ENCODE data around the gene BTBD9. TPM values are rescaled to one million over a fixed set of nuclear protein-coding genes. Genes with fewer than 3 reads are reported as not detected.

BTBD9 gene
- total and polyA plus RNA-seq, 7 experiments from 2014 or later: 12.7 to 58.8 (median 37.8) TPM

DNA sequence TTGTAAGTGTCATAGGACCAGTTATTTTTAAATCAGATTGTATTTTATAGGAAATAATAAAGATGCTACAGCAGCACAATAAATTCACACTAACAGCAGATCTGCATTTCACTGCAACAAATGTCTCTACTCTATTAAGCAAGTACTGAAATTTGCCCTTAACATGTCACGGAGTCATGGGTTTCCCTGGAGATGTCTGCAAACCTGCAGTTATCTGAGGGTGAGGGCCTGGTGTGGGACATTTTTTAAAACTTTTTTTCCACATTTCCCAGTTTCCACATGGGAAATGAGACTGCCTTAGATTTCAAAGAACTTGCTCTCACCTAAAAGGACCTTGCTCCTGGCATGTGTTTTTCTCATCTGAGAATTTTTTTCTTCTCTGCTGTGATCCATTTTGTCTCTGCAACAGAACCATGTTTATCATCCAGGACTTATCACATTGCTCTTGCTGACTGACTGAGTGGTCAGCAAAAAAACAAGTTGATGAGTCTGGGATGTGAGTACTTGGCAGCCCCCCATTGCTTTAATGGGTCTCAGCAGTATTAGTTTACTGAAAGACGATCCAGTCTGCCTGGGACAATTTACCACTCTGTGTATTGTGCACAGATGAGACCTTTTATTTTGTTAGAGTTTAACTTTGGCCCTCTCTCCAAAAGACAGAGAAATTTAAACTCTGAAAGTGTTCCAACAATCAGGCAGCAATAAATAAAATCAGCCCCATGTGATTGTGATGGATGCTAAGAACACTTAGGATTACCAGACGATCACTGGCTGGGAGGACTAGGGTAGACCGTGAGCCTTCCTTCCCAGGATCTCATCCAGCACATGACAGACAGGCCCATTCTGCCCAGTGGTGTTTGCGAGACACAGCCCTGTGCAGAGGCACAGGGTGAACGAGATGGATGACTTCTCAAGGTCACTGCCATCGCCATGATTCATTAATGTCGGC lies 268.8 kb downstream of the BTBD9 start:
- Histone ChIP-seq H3K36me3 (ENCODE audit: control insufficient read depth in 2 of 3, insufficient read depth in 3 of 3, low read length in 3 of 3) (no peaks in the 10 kb centered on the region), H3K4me1 (ENCODE audit: control insufficient read depth in 2 of 2, insufficient read depth in 2 of 2, low read length in 2 of 2) (no peaks in the 10 kb centered on the region), H3K4me3 (ENCODE audit: low read length) (no peak overlapping the region), H3K27ac (ENCODE audit: low read depth, low read length) (no peak overlapping the region), H3K27me3 (ENCODE audit: control insufficient read depth in 2 of 2, insufficient read depth in 2 of 2, low read length in 2 of 2) (no peaks in the 10 kb centered on the region), H3K9me3 (ENCODE audit: control insufficient read depth in 2 of 3, low read length in 3 of 3) (no peaks in the 10 kb centered on the region)
- Mint-ChIP-seq H3K4me1 (peaks cover 0 to 14% (median 9%) of the 10 kb centered on the region in 7 donors), H3K27me3 (no peaks in the 10 kb centered on the region), H3K4me3 (no peak overlapping the region), H3K9me3 (no peaks in the 10 kb centered on the region), H3K27ac (no peak overlapping the region), H3K36me3 (peaks cover 0 to 14% (median 5%) of the 10 kb centered on the region in 5 donors)
- DNase-seq (no peak), ATAC-seq (no peak)
- ChIA-PET POLR2A (no interaction called here), CTCF (no interaction called here)
- intact Hi-C loops (cut with micrococcal nuclease): no loop called here

DNA sequence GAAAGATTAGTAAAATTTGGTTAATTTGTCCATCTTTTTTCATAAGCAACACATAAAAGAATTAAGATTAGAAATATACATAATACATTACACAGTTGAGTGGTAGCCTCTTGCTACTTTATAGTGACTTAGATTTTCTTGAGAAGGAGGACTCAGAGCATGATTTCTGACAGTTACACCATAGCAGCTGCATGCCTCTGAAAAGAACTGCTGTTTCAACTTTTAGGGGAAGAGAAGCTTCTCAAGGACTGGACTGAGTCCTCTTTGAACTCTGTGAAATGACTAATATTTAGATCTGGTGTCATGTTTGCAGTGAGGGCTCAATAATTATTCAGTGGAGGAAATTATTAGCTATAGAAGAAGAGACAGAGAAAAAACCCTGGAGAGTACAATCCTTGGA lies 272.5 kb downstream of the BTBD9 start:
- Mint-ChIP-seq H3K27ac (no peak overlapping the region), H3K4me1 (peaks cover 0 to 9% (median 4%) of the 10 kb centered on the region in 7 donors), H3K36me3 (peaks cover 0 to 25% (median 0%) of the 10 kb centered on the region in 5 donors), H3K4me3 (no peak overlapping the region), H3K27me3 (no peaks in the 10 kb centered on the region), H3K9me3 (no peaks in the 10 kb centered on the region)
- H3K27ac ChIP-seq (ENCODE audit: low read depth, low read length): no peak overlapping the region
- no peak overlapping the region for H3K4me3 ChIP-seq (ENCODE audit: low read length)
- no peaks in the 10 kb centered on the region for H3K36me3 ChIP-seq (ENCODE audit: control insufficient read depth in 2 of 3, insufficient read depth in 3 of 3, low read length in 3 of 3)
- ATAC-seq (no peak), DNase-seq (no peak)
- intact Hi-C loops (cut with micrococcal nuclease): no loop called here
- H3K27me3 ChIP-seq (ENCODE audit: control insufficient read depth in 2 of 2, insufficient read depth in 2 of 2, low read length in 2 of 2): no peaks in the 10 kb centered on the region
- ChIA-PET CTCF (no interaction called here), POLR2A (no interaction called here)
- H3K4me1 ChIP-seq (ENCODE audit: control insufficient read depth in 2 of 2, insufficient read depth in 2 of 2, low read length in 2 of 2): no peaks in the 10 kb centered on the region
- H3K9me3 ChIP-seq (ENCODE audit: control insufficient read depth in 2 of 3, low read length in 3 of 3): no peaks in the 10 kb centered on the region

GRCh38 chr6:38366234-38366633 lies 273.5 kb downstream of the BTBD9 start:
- Histone ChIP-seq H3K27ac (ENCODE audit: low read depth, low read length) (no peak overlapping the region), H3K4me1 (ENCODE audit: control insufficient read depth in 2 of 2, insufficient read depth in 2 of 2, low read length in 2 of 2) (no peaks in the 10 kb centered on the region), H3K36me3 (ENCODE audit: control insufficient read depth in 2 of 3, insufficient read depth in 3 of 3, low read length in 3 of 3) (no peaks in the 10 kb centered on the region), H3K9me3 (ENCODE audit: control insufficient read depth in 2 of 3, low read length in 3 of 3) (no peaks in the 10 kb centered on the region), H3K4me3 (ENCODE audit: low read length) (no peak overlapping the region), H3K27me3 (ENCODE audit: control insufficient read depth in 2 of 2, insufficient read depth in 2 of 2, low read length in 2 of 2) (no peaks in the 10 kb centered on the region)
- ChIA-PET POLR2A (no interaction called here), CTCF (no interaction called here)
- H3K4me1 Mint-ChIP-seq: peaks cover 0 to 9% (median 5%) of the 10 kb centered on the region in 7 donors
- DNase-seq: no peak
- intact Hi-C loops (cut with micrococcal nuclease): no loop called here
- ATAC-seq: no peak
- peaks cover 0 to 29% (median 0%) of the 10 kb centered on the region in 5 donors for H3K36me3 Mint-ChIP-seq
- no peaks in the 10 kb centered on the region for H3K27me3 Mint-ChIP-seq
- H3K4me3 Mint-ChIP-seq: no peak overlapping the region
- no peak overlapping the region for H3K27ac Mint-ChIP-seq
- no peaks in the 10 kb centered on the region for H3K9me3 Mint-ChIP-seq

GRCh38 chr6:38364775-38365174 lies 275.0 kb downstream of the BTBD9 start:
- ATAC-seq: no peak
- intact Hi-C loops (cut with micrococcal nuclease): no loop called here
- Mint-ChIP-seq H3K27ac (no peak overlapping the region), H3K9me3 (peaks cover 0 to 1% (median 0%) of the 10 kb centered on the region in 11 donors), H3K4me1 (peaks cover 0 to 8% (median 4%) of the 10 kb centered on the region in 7 donors), H3K4me3 (no peak overlapping the region), H3K27me3 (no peaks in the 10 kb centered on the region), H3K36me3 (peaks cover 0 to 35% (median 0%) of the 10 kb centered on the region in 5 donors)
- H3K4me1 ChIP-seq (ENCODE audit: control insufficient read depth in 2 of 2, insufficient read depth in 2 of 2, low read length in 2 of 2): no peaks in the 10 kb centered on the region
- DNase-seq: no peak
- no peaks in the 10 kb centered on the region for H3K9me3 ChIP-seq (ENCODE audit: control insufficient read depth in 2 of 3, low read length in 3 of 3)
- no peaks in the 10 kb centered on the region for H3K36me3 ChIP-seq (ENCODE audit: control insufficient read depth in 2 of 3, insufficient read depth in 3 of 3, low read length in 3 of 3)
- H3K27ac ChIP-seq (ENCODE audit: low read depth, low read length): no peak overlapping the region
- H3K4me3 ChIP-seq (ENCODE audit: low read length): no peak overlapping the region
- ChIA-PET POLR2A (no interaction called here), CTCF (no interaction called here)
- H3K27me3 ChIP-seq (ENCODE audit: control insufficient read depth in 2 of 2, insufficient read depth in 2 of 2, low read length in 2 of 2): no peaks in the 10 kb centered on the region

- DNase-seq (no peak), ATAC-seq (no peak)
- Histone ChIP-seq H3K4me1 (ENCODE audit: control insufficient read depth in 2 of 2, insufficient read depth in 2 of 2, low read length in 2 of 2) (no peaks in the 10 kb centered on the region), H3K27me3 (ENCODE audit: control insufficient read depth in 2 of 2, insufficient read depth in 2 of 2, low read length in 2 of 2) (no peaks in the 10 kb centered on the region), H3K27ac (ENCODE audit: low read depth, low read length) (no peak overlapping the region), H3K4me3 (ENCODE audit: low read length) (no peak overlapping the region), H3K9me3 (ENCODE audit: control insufficient read depth in 2 of 3, low read length in 3 of 3) (no peaks in the 10 kb centered on the region), H3K36me3 (ENCODE audit: control insufficient read depth in 2 of 3, insufficient read depth in 3 of 3, low read length in 3 of 3) (no peaks in the 10 kb centered on the region)
- Mint-ChIP-seq H3K36me3 (peaks cover 0 to 35% (median 2%) of the 10 kb centered on the region in 5 donors), H3K27me3 (no peaks in the 10 kb centered on the region), H3K9me3 (peaks cover 0 to 1% (median 0%) of the 10 kb centered on the region in 11 donors), H3K4me1 (peaks cover 0 to 6% (median 1%) of the 10 kb centered on the region in 7 donors), H3K27ac (no peak overlapping the region), H3K4me3 (no peak overlapping the region)
- intact Hi-C loops (cut with micrococcal nuclease): no loop called here
- POLR2A ChIA-PET: interaction anchor here (0.7 kb wide), 1 partner anchor 49 kb away, joined by 3 read pairs; no protein-coding TSS in a partner anchor
- CTCF ChIA-PET: no interaction called here
Measured at GRCh38 chr6:38364127-38364526, 275.6 kb downstream of the BTBD9 start.

- Histone ChIP-seq H3K27me3 (ENCODE audit: control insufficient read depth in 2 of 2, insufficient read depth in 2 of 2, low read length in 2 of 2) (no peaks in the 10 kb centered on the region), H3K36me3 (ENCODE audit: control insufficient read depth in 2 of 3, insufficient read depth in 3 of 3, low read length in 3 of 3) (no peaks in the 10 kb centered on the region), H3K4me3 (ENCODE audit: low read length) (no peak overlapping the region), H3K4me1 (ENCODE audit: control insufficient read depth in 2 of 2, insufficient read depth in 2 of 2, low read length in 2 of 2) (no peaks in the 10 kb centered on the region), H3K27ac (ENCODE audit: low read depth, low read length) (no peak overlapping the region), H3K9me3 (ENCODE audit: control insufficient read depth in 2 of 3, low read length in 3 of 3) (no peaks in the 10 kb centered on the region)
- H3K4me1 Mint-ChIP-seq: peaks cover 0 to 19% (median 6%) of the 10 kb centered on the region in 7 donors
- CTCF ChIA-PET: no interaction called here
- intact Hi-C loops (cut with micrococcal nuclease): no loop called here
- ATAC-seq: no peak
- peak overlapping the region in 1 of 9 donors; percentile 53 for H3K27ac Mint-ChIP-seq
- peaks cover 0 to under 1% (median 0%) of the 10 kb centered on the region in 11 donors for H3K9me3 Mint-ChIP-seq
- H3K36me3 Mint-ChIP-seq: peaks cover 0 to 32% (median 23%) of the 10 kb centered on the region in 5 donors
- POLR2A ChIA-PET: interaction anchor here (0.7 kb wide), 1 partner anchor 268 kb away, joined by 3 read pairs; no protein-coding TSS in a partner anchor
- H3K4me3 Mint-ChIP-seq: no peak overlapping the region
- DNase-seq: no peak
- H3K27me3 Mint-ChIP-seq: peaks cover 0 to 4% (median 0%) of the 10 kb centered on the region in 5 donors
Measured at GRCh38 chr6:38355519-38355918, 284.2 kb downstream of the BTBD9 start.

Data from naive thymus-derived CD4-positive, alpha-beta T cell (primary cell).